ENCODE results near the gene SCUBE1. TPM values are rescaled to one million over a fixed set of nuclear protein-coding genes. Genes with fewer than 3 reads are reported as not detected.
A peak's percentile ranks its signal among the peaks of the same experiment; 100 is the strongest.

Gene SCUBE1
- total and polyA plus RNA-seq, 2 donors (not counting 3 experiments of a cell fraction or from before 2014, with no cell fraction given): 0.07 TPM; not detected in 1

- DNase-seq (ENCODE audit: low read depth, low spot score) (no peak), FAIRE-seq (no peak)
- H3K27me3 ChIP-seq (ENCODE audit: control insufficient read depth in 2 of 2, insufficient read depth in 2 of 2, low read length in 2 of 2): no peaks in the 10 kb centered on the region
- H3K36me3 ChIP-seq (ENCODE audit: control insufficient read depth in 2 of 2, extremely low read depth in 1 of 2, insufficient read depth in 2 of 2, low read length in 2 of 2): no peaks in the 10 kb centered on the region
- no peak overlapping the region for H3K9ac ChIP-seq (replicated peaks; ENCODE audit: extremely low read depth, insufficient read depth, low read length)
- no TSS peak for BruUV-seq (replicated peaks)
- H3K4me3 ChIP-seq (replicated peaks in 1 of 3; ENCODE audit: insufficient read depth in 1 of 3, low read depth in 1 of 3, low read length in 3 of 3): no peak overlapping the region
- CTCF ChIA-PET: interaction anchor here (0.5 to 11.5 kb wide), 26 partner anchors 11 to 1350 kb away, joined by 3 to 334 read pairs (median 6); partner anchors contain the start of gene SCUBE1
- POLR2A ChIA-PET: no interaction called here
- TF ChIP-seq CTCF (IDR thresholded peaks at IDR 0.05; ENCODE audit: extremely low read depth in 1 of 2, insufficient read depth in 1 of 2, low read depth in 1 of 2, low read length in 2 of 2): no peak
- no peak for TF ChIP-seq MAX (IDR thresholded peaks at IDR 0.05; ENCODE audit: insufficient read depth, insufficient read length)
- no peak overlapping the region for H3K27ac ChIP-seq (ENCODE audit: insufficient read depth, low read depth, low read length)
- no peak overlapping the region for H2AFZ ChIP-seq (ENCODE audit: low read depth, low read length)
- no peaks in the 10 kb centered on the region for H3K79me2 ChIP-seq (ENCODE audit: control insufficient read depth, insufficient read depth, low read length)
- H3K4me1 ChIP-seq (ENCODE audit: control insufficient read depth, extremely low read depth, insufficient read depth, low read length): no peaks in the 10 kb centered on the region
- no peaks in the 10 kb centered on the region for H4K20me1 ChIP-seq (replicated peaks; ENCODE audit: control insufficient read depth, extremely low read depth, insufficient read depth, low read length)
- H3K9me1 ChIP-seq (replicated peaks; ENCODE audit: control insufficient read depth, extremely low read depth, insufficient read depth, low read length): no peaks in the 10 kb centered on the region
- dilution Hi-C loops (cut with MboI; ENCODE audit: extremely low pct_ligation_motif_present, low sequenced_read_pairs): no loop called here
- no peaks in the 10 kb centered on the region for H3K9me3 ChIP-seq (replicated peaks; ENCODE audit: control insufficient read depth, insufficient read depth, low read length)
- intact Hi-C loops (cut with micrococcal nuclease): loop anchor here (1.0 kb wide), 5 partner anchors 10 to 111 kb away; no protein-coding TSS in a partner anchor
- H3K4me2 ChIP-seq (ENCODE audit: insufficient read depth, low read length): no peak overlapping the region
Observed at GRCh38 chr22:43274595-43275240, 68.5 kb downstream of the SCUBE1 start.

GRCh38 chr22:43273902-43274484 is 69.2 kb downstream of the SCUBE1 start:
- FAIRE-seq: peak; percentile 90
- intact Hi-C loops (cut with micrococcal nuclease): loop anchor here (1.0 kb wide), 5 partner anchors 10 to 111 kb away; no protein-coding TSS in a partner anchor
- H3K9ac ChIP-seq (replicated peaks; ENCODE audit: extremely low read depth, insufficient read depth, low read length): no peak overlapping the region
- H3K4me1 ChIP-seq (ENCODE audit: control insufficient read depth, extremely low read depth, insufficient read depth, low read length): no peaks in the 10 kb centered on the region
- no peak for TF ChIP-seq MAX (IDR thresholded peaks at IDR 0.05; ENCODE audit: insufficient read depth, insufficient read length)
- peak; percentile 61 to 63 for TF ChIP-seq CTCF (IDR thresholded peaks at IDR 0.05; ENCODE audit: extremely low read depth in 1 of 2, insufficient read depth in 1 of 2, low read depth in 1 of 2, low read length in 2 of 2)
- H3K79me2 ChIP-seq (ENCODE audit: control insufficient read depth, insufficient read depth, low read length): no peaks in the 10 kb centered on the region
- ChIA-PET POLR2A (no interaction called here), CTCF (interaction anchor here (0.5 to 11.5 kb wide), 33 partner anchors 9 to 1353 kb away, joined by 3 to 334 read pairs (median 5); partner anchors contain the start of gene SCUBE1)
- no peaks in the 10 kb centered on the region for H3K36me3 ChIP-seq (ENCODE audit: control insufficient read depth in 2 of 2, extremely low read depth in 1 of 2, insufficient read depth in 2 of 2, low read length in 2 of 2)
- H3K27me3 ChIP-seq (ENCODE audit: control insufficient read depth in 2 of 2, insufficient read depth in 2 of 2, low read length in 2 of 2): no peaks in the 10 kb centered on the region
- dilution Hi-C loops (cut with MboI; ENCODE audit: extremely low pct_ligation_motif_present, low sequenced_read_pairs): no loop called here
- no peaks in the 10 kb centered on the region for H3K9me1 ChIP-seq (replicated peaks; ENCODE audit: control insufficient read depth, extremely low read depth, insufficient read depth, low read length)
- DNase-seq (ENCODE audit: low read depth, low spot score): peak; percentile 57
- BruUV-seq (replicated peaks): no TSS peak
- no peak overlapping the region for H3K4me3 ChIP-seq (replicated peaks in 1 of 3; ENCODE audit: insufficient read depth in 1 of 3, low read depth in 1 of 3, low read length in 3 of 3)
- no peaks in the 10 kb centered on the region for H4K20me1 ChIP-seq (replicated peaks; ENCODE audit: control insufficient read depth, extremely low read depth, insufficient read depth, low read length)
- no peak overlapping the region for H2AFZ ChIP-seq (ENCODE audit: low read depth, low read length)
- no peak overlapping the region for H3K27ac ChIP-seq (ENCODE audit: insufficient read depth, low read depth, low read length)
- no peak overlapping the region for H3K4me2 ChIP-seq (ENCODE audit: insufficient read depth, low read length)
- H3K9me3 ChIP-seq (replicated peaks; ENCODE audit: control insufficient read depth, insufficient read depth, low read length): no peaks in the 10 kb centered on the region

Measured in endothelial cell of umbilical vein (primary cell).